Cerebellar cortex (tissue), 1 donor: Measurements from ENCODE around the gene TBKBP1.
"Not testable (repeated sequence)": the region's sequence is repeated elsewhere in the genome, so short reads cannot be mapped to it uniquely, and the experiment has no call there.

Experiments used
- DNase-seq: peaks from one replicate; pipeline ENCODE4 v3.0.0-alpha.2; 2015; ENCODE audit warnings: low spot score

TBKBP1 gene

GRCh38 chr17:47733674-47734410, 39.9 kb downstream of the TBKBP1 start:
- DNase-seq, result no peak

GRCh38 chr17:47735139-47735464, 41.1 kb downstream of the TBKBP1 start:
- no peak for DNase-seq

GRCh38 chr17:47735536-47736011, 41.6 kb downstream of the TBKBP1 start:
- DNase-seq, result no peak

DNA sequence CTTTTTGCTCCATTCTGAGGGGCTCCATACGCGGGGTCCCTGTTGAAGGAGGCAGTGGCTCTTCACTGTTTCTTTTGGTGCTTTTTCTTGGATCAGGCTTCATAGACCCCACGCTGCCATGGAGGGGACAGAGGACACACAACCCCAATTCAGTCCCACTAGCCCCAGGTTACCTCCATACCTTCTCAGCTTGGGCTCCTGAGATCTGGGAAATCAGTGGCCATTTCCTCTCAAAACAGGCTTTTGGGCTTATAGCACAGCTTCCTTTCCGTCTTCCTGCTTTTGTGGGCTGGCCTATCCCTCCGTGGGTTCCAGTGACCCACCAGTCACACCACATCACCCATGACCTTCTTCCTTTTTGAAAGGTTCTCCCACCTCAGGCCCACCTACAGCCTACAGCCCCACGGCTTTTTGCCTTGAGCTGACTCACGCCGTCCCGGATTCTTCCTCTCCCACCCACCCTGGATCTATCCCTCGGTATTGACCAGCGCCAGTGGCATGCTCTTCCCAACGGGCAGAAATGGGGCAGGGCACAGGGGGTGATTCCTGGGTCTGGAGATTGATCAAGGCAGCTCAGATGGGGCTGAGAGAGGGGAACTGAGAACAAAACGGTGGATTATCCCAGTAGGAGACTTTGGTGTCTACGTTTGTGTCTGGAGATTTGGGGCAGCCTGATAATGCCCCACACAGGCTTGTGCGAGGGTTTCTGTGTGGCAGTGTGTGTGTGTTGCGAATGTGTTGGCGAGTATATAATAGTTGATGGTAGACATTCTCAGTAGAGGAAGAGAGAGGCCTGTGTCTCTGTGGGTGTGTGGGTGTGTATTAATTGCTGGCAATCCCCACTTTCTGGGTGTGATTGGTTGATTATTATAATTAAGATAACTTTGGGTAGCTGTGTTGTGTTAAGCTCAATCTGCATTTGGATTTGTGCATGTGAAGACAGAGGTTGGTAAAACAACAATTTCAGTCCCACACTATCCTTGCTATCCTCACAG, 42.8 kb downstream of the TBKBP1 start:
- DNase-seq, result no peak

DNA sequence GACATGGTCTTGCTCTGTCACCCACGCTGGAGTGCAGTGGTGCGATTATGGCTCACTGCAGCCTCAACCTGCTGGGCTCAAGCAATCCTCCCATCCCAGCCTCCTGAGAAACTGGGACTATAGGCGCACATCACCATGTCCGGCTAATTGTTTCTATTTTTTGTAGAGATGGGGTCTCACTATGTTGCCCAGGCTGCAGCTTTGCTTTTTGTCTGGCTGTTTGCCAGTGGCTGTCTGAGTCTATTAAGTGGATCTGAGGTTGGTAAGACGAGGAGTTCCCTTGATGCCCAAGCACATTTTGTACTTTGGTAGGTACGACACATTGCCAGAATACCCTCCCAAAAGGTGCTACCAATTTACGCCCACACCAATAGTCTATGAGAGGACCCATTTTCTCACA, 44.2 kb downstream of the TBKBP1 start:
- DNase-seq, result no peak

GRCh38 chr17:47739150-47739549, 45.2 kb downstream of the TBKBP1 start:
- DNase-seq, result no peak

- DNase-seq, result not testable (repeated sequence)
These were observed 46.0 kb downstream of the TBKBP1 start for GRCh38 chr17:47739945-47740344.

DNA sequence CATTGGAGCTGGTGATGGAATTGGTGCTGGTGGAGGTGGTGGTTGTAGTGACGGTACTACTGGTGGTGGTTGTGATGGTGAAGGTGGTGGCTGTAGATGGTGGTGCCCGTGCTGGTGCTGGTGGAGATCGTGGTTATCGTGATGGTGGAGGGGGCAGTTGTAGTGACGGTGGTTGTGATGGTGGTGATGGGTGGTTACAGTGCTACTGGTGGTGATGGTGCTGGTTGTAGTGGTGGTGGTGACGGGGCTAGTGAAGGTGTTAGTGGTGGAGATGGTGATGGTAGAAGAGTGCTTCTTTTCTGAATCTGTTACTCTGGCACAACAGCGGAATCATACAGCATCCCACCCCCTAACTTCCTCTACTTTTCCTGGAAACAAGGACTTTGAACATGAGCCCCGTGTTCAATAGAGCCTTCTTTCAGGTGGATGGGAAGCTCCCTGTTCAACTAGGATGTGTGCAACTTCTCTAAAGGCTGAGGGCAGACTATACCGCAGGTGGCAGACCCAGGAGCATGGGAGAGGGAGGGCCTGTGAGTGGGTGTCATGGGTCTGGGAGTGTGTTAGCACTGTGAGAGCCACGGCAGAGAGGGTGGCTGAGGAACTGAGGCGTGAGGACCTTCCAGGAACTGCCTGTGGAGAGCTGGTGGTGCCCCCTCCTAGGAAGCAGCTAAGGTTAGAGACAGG, 47.3 kb downstream of the TBKBP1 start:
- no peak for DNase-seq

- no peak for DNase-seq
These were observed 47.8 kb downstream of the TBKBP1 start for GRCh38 chr17:47741793-47742145.

DNA sequence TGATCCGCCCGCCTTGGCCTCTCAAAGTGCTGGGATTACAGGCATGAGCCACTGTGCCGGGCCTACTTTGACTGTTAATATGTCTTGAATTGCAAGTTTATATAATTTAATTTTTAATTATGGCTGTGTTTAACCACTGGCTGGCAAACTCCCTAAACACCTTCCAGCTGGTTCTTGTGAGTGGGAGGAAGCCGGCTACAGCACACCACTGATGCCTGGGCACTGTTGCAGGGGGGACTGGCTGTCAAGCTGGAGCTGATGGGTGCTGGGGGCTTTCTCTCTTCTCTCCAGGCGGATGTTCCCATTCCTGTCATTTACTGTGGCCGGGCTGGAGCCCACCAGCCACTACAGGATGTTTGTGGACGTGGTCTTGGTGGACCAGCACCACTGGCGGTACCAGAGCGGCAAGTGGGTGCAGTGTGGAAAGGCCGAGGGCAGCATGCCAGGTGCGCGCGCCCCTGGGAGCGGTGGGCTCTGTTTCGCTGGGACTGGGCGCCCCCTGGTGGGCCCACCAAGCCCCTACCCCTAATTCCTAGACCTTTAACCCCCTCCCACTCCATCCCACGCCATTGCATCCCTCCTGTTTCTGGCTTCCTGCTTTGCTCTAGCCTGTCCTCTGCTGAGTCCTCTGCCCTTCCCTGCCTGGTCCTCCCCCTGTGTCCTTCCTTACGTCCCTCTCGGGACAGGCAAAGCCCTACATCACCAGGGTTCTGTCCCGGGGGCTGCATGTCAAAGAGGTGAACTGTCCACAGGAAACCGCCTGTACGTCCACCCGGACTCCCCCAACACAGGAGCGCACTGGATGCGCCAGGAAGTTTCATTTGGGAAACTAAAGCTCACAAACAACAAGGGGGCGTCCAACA, 48.6 kb downstream of the TBKBP1 start:
- DNase-seq, result peak; percentile 18

GRCh38 chr17:47744168-47745036, 50.4 kb downstream of the TBKBP1 start:
- no peak for DNase-seq

DNA sequence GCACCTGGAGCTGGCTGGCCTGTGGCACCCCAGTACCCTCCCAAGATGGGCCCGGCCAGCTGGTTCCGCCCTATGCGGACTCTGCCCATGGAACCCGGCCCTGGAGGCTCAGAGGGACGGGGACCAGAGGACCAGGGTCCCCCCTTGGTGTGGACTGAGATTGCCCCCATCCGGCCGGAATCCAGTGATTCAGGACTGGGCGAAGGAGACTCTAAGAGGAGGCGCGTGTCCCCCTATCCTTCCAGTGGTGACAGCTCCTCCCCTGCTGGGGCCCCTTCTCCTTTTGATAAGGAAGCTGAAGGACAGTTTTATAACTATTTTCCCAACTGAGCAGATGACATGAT, 51.0 kb downstream of the TBKBP1 start:
- no peak for DNase-seq

- DNase-seq, result no peak
These were observed 57.5 kb downstream of the TBKBP1 start for GRCh38 chr17:47751471-47751870.

DNA sequence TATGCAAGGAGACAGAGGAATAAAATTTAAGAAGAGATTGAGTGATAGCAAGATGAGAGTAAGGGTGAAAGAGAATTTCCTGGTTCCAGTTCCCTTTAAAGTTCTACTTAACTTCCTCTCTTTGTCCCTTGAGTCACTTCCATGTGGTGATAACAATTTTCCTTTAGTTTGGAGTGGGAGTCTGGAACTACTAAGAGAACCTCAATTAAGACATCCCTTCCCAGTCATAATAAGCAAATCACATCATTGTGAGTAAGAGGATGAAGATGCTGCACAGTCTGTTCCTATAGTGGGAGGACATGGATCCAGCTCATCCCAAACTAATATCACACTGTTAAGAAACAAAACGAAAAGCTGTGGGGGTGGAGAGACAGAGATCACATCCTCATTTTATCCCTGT, 63.4 kb downstream of the TBKBP1 start:
- DNase-seq, result no peak

GRCh38 chr17:47760409-47761140, 66.6 kb downstream of the TBKBP1 start:
- DNase-seq, result no peak
